Hematopoietic multipotent progenitor cell (in vitro differentiated cells): Measurements from ENCODE around the gene GALNT16. TPM values are rescaled to one million over a fixed set of nuclear protein-coding genes. Genes with fewer than 3 reads are reported as not detected.
A peak's percentile ranks its signal among the peaks of the same experiment; 100 is the strongest.
"Not testable (repeated sequence)": the region's sequence is repeated elsewhere in the genome, so short reads cannot be mapped to it uniquely, and the experiment has no call there.

Experiments
- DNase-seq, 3 donors: peaks; one replicate each; pipeline ENCODE4 v3.0.0-alpha.2; 2011 to 2015; ENCODE audit warnings: low read depth in 2 of 3, low spot score in 2 of 3
- total RNA-seq: library from RNA; depleted of rRNA; stranded (reverse); fragments of >200 nt; gene quantifications from one replicate; pipeline ENCODE4 v1.2.3, GENCODE V29; 2012

The GALNT16 gene
- total RNA-seq, 1 donor: under 0.01 TPM

DNA sequence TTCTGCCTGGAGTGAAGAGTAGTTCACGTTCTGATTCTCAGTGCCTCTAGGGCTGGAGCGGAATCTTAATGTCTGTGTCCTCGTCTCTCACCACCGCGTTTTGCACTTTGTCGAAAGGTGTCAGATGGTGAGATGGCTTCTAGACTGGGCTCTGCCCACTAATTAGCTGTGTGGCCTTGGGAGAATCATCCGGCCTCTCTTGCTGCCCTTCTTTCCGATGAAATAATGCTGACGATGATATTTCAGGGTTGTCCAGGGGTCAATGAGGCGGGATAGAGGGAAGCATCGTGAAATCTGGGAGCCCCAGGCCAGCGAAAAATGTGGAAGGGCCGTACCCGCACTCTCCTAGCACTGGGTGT is 811 bp upstream of the GALNT16 start:
- DNase-seq: no peak

DNA sequence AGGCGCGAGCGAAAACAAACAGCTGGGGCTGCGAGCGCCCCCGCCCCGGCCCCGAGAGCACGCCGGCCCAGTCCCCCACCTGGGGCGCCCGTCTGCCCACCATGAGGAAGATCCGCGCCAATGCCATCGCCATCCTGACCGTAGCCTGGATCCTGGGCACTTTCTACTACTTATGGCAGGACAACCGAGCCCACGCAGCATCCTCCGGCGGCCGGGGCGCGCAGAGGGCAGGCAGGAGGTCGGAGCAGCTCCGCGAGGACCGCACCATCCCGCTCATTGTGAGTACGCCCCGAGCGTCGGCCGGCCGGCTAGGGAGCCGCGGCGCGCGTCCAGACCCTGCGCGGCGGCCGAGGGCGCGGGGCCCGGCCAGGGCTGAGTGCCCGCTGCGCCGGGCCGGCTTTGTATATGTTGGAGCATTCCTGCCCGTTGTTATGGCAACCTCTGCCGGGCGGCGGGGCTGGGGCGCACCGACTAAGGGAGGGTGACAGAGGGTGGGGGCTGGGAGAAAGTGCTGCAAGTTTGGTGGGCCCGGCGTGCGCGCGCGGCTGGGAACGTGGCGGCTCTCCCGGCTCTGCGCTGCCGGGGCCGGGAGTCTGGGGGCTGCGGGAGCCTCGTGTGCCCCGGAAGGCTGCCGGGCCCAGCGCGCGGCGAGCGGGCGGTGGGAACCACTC is 367 bp downstream of the GALNT16 start:
- DNase-seq: peak in 1 of 3 donors; percentile 20

- peak in 1 of 3 donors; percentile 18 for DNase-seq
These were observed 1.1 kb downstream of the GALNT16 start for GRCh38 chr14:69260861-69261564.

GRCh38 chr14:69261761-69262331 is 1.9 kb downstream of the GALNT16 start:
- peak in 1 of 3 donors; percentile 11 for DNase-seq

DNA sequence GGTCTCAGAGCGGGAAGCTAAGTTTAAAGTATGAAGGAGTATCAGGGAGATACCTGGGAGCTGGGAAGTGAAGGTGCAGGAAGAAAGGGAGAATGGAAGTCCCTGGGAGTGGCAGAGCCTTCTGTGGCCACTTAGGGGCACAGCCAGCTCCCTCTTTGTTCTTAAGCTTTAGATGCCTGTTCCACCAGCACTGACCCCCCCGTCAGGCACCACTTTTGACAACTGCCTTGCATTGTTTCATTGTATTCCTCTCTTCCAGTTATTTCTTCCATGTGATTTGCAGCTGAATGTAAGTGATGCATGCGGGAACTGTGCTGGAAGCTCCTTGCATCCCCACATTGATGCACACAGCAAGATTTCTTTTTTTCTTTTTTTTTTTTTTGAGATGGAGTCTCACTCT is 2.6 kb downstream of the GALNT16 start:
- no peak for DNase-seq

DNA sequence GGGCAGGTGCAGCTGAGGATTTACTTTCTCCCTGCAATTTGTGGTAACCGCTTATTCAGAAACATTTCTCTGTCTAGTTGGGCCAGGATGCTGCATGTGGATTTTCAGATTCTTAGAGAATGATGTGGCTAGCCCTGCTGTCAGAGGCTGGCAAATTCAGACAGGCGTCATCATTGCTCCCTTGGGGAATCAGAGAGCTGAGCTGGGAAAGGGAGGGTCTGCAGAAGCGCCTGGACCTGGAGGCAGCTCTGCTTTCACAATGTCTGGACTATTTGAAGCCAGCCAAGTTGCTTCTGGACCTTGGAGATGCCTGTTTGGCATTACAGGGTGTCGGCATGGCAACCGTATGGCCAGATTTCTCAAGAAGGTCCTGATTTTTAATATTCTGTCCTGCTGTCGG is 3.4 kb downstream of the GALNT16 start:
- no peak for DNase-seq

DNA sequence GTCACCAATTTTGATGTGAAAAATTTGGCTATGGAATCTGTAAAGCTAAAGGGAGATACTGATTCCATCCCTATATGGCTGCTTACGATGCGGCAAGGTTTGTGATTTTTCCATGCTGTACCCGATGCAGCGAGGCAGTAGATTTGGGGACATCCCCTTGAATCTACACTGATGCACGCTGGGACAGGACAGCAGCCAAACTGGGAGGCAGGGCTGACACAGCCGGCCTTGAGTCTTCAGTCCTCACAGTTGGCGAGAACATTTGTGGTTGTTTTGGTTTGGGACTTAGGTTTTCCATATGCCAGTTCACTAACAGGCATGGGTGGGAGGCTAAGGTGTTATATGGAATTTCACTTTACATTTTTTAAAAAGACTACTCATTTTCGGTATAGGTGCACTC is 3.8 kb downstream of the GALNT16 start:
- DNase-seq: no peak

DNA sequence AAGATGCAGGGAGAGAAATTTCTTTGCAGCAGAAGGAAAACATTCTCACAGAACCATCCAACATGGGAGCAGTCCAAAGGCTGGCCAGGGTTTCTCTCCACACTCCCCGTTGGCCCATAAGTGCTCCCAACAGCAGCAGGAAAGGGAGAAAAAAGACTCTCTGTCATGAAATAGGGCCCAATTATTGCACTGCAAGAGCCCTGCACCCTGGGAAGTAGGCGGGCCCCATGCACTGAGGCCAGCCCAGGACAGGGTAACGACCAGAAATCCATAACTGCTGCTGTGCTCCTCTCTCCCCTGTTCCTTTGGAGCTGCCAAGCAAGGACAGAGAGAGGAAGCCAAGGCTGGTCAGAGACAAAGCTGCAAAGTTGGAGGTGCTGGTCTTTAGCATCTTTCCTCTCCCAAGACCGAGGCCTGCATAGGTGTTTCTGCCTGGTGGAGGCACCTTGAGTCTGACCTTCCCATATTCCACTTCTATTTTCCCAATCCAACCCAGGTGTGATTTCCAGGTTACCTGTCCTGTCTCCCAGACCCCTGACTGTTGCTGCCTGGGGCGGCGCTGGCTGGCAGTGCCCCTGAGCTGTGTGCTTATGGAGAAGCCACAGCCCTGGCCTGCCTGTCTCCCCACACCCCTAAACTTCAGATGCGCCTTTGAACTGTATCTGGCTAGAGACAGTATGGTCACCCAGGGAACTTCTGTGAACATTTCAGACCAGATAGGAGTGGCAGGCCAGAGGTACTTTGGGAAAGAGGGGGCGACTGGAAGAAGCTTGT is 6.8 kb downstream of the GALNT16 start:
- no peak for DNase-seq

- DNase-seq: no peak
These were observed 7.5 kb downstream of the GALNT16 start for GRCh38 chr14:69267492-69267891.

GRCh38 chr14:69268223-69268622 is 8.3 kb downstream of the GALNT16 start:
- DNase-seq: no peak

DNA sequence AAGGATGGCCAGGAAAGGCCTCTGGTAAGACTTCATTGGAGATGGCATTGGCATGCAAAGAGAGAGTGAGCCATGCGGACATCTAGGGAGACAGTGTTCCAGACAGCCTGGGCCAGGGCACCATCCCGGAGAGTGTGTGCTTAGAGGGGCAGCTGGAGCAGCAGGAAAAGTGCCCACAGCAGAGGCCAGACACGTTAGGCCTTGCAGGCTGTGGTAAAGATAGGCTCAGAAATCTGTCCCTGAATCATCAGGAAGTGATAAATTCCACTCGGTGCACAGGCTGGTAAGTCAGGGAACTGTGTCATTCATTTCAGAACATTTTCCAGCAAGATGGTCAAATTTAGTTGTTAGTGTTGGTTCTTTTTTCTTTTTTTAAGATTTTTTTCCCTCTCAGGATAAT is 8.8 kb downstream of the GALNT16 start:
- no peak for DNase-seq

DNA sequence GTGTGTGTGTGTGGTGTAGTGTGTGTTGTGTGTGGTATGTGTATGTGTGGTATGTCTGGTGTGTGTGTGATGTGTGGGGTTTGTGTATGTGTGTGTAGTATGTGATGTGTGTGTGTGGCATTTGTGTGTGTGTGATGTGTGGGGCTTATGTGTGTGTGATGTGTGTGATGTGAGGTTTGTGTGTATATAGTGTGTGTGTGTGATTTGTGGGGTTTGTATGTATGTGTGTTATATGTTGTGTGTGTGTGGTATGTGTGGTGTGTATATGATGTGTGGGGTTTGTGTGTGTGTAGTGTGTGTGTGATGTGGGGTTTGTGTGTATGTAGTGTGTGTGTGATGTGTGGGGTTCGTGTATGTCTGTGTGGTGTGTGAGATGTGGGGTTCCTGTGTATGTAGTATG is 9.4 kb downstream of the GALNT16 start:
- no peak for DNase-seq

DNA sequence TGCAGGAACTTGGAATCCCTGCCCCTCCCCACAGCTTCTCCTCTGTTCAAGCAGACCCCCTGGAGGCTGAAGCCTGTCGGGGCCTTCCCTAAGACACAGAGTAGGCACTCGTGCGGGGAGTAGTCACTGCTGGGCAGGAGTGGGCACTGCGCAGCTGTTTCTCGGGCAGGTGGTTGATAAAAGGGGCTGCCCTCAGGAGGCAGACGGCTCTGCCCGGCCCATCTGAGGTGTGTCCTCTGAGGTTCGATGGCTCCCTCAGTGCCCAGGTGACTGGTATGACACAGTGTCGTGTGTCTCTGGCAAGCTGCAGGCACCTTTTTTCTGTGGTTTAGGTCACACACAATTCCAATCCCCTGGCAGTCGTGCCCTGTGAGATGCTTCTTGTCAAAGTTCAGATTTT is 10.1 kb downstream of the GALNT16 start:
- DNase-seq: no peak

DNA sequence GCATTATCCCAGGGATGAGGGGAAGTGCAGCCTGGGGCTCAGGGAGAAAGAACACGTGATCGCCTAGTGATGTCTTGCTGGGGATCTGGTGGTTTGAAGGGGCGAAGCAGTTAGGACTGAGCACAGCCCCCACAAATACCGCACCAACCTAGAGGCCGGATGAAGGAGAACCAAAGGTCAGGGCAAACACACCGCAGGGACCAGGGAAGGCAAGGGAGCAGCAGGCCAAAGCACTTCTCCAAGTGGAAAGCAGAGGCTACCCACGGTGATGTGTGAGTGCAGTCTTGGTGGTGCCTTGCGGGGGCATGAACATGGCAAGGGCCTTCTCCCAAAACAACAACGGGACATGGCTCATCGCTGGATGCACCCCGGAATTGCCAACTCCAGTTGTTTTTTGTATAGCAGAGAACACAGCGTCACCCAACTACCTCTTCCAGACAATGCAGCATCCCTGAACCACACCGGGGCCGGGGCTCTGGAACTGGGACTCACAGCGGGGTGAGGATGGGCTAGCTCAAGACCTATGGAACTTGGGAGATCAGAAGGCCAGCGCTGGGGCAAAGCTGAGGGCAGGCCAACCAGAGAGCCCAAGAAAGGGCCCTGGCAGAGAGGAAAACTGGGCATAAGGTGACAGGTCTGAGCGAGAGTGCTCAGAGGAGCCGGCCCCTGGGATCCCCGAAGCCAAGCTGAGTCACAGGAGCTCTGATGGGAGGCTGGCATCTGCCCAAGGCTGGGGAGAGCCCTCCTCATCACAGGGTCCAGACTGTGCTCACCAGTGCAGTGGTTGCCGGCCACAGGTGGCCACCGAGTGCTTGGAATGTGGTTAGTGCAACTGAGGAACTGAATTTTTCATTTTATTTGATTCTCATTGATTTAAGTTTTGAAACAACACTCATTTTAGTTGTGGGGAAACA is 11.1 kb downstream of the GALNT16 start:
- DNase-seq: no peak

DNA sequence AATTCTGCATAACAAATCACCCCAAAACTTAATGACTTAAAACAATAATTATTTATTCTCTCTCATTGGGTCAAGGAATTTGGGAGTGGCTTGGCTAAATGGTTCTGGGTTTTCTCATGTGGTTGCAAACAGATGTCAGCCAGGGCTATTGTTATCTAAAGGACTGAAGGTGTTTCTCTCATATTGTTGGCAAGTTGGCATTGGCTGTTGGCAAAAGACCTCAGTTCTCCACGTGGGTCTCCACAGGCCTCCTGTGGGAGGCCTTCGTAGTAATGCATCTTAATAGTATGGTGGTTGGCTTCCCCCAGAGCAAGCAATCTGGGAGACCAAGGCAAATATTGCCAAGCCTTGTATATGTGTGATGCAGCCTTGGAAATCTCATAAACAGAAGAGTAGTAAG is 14.4 kb downstream of the GALNT16 start:
- DNase-seq: no peak

DNA sequence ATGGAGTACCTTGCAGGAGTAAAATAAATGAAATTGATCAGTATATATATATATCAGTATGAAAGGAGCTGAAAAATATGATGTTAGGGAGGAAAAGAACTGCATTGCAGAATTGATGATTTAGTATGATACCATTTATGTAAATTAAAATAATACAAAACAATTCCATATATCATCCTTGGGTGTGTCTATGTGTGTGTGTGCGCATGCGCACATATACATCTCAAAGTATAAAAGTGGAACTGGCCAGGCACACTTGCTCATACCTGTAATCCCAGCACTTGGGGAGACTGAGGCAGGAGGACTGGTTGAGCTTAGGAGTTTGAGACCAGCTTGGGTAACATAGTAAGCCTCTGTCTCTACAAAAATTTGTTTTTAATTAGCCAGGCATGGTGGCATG is 15.4 kb downstream of the GALNT16 start:
- no peak for DNase-seq

DNA sequence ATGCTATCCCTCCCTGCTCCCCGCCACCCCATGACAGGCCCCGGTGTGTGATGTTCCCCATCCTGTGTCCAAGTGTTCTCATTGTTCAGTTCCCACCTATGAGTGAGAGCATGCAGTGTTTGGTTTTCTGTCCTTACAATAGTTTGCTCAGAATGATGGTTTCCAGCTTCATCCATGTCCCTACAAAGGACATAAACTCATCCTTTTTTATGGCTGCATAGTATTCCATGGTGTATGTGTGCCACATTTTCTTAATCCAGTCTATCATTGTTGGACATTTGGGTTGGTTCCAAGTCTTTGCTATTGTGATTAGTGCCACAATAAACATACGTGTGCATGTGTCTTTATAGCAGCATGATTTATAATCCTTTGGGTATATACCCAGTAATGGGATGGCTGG is 17.4 kb downstream of the GALNT16 start:
- DNase-seq: not testable (repeated sequence)

GRCh38 chr14:69280746-69281291 is 20.9 kb downstream of the GALNT16 start:
- DNase-seq: no peak

DNA sequence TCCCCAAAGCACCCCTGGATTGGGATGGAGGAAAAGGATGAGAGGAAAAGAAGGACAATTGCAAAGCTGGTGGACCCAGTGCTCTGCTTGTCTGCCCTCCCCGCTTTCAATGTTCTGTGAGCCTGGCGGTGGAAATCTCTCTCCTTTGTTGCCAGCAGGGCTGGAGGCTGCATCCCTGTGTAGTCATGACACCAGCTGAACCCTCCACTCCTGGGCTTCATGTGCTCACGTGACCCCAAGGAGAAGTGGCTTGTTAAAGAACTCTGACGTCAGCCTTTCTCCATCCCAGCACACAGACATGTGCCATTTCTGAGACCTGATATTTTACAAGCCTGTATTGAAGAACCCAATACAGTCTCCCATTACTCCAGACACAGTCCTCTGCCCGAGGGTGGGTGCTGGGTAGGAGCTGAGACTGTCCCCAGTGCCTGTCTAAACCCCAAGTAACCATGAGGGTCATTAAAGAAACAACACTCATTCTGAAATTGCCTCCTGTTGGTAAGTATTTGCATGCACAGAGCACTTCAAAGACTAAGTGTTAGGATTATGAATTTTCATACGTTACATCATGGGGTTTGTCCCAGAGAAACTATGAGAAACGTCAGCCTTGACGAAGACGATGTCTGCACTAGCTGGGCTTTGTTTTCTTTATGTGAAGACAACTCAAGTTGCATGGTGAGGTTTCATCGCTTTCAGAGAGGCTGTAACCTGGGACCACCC is 21.7 kb downstream of the GALNT16 start:
- DNase-seq: no peak

GRCh38 chr14:69282448-69282847 is 22.5 kb downstream of the GALNT16 start:
- no peak for DNase-seq
